Measurements from ENCODE around the gene SERPINE3. TPM values are rescaled to one million over a fixed set of nuclear protein-coding genes. Genes with fewer than 3 reads are reported as not detected.

Gene SERPINE3
- total RNA-seq, 4 donors from 2014 or later: not detected

- TF ChIP-seq, protein P1, sequence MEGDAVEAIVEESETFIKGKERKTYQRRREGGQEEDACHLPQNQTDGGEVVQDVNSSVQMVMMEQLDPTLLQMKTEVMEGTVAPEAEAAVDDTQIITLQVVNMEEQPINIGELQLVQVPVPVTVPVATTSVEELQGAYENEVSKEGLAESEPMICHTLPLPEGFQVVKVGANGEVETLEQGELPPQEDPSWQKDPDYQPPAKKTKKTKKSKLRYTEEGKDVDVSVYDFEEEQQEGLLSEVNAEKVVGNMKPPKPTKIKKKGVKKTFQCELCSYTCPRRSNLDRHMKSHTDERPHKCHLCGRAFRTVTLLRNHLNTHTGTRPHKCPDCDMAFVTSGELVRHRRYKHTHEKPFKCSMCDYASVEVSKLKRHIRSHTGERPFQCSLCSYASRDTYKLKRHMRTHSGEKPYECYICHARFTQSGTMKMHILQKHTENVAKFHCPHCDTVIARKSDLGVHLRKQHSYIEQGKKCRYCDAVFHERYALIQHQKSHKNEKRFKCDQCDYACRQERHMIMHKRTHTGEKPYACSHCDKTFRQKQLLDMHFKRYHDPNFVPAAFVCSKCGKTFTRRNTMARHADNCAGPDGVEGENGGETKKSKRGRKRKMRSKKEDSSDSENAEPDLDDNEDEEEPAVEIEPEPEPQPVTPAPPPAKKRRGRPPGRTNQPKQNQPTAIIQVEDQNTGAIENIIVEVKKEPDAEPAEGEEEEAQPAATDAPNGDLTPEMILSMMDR (IDR thresholded peaks at IDR 0.05; ENCODE audit: low read depth): no peak
Observed at GRCh38 chr13:51333826-51334225, 5.7 kb upstream of the SERPINE3 start.

DNA sequence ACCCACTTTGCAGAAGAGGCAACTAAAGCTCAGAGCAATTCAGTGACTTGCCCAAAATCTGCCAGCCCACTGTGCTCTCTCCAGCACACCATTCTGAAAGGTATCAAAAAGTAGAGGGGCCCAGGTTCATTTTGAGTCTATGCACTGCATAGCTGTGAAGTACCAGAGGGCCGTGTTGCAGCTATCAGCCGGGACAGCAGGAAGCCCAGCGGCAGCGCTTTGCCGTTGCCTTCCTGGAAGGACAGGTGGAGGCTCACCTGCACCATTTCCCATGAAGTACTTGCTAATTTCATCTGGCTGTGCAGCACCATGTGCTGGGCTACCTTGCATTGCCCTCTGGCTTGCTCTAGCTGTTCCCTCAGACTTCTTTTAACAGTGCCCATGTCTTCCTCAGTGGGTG is 2.7 kb upstream of the SERPINE3 start:
- TF ChIP-seq, protein P1 (IDR thresholded peaks at IDR 0.05; ENCODE audit: low read depth): no peak

GRCh38 chr13:51339952-51340732 is 651 bp downstream of the SERPINE3 start:
- TF ChIP-seq, protein P1 (IDR thresholded peaks at IDR 0.05; ENCODE audit: low read depth): no peak

- TF ChIP-seq, protein P1 (IDR thresholded peaks at IDR 0.05; ENCODE audit: low read depth): no peak
Observed at GRCh38 chr13:51341232-51341631, 1.7 kb downstream of the SERPINE3 start.

DNA sequence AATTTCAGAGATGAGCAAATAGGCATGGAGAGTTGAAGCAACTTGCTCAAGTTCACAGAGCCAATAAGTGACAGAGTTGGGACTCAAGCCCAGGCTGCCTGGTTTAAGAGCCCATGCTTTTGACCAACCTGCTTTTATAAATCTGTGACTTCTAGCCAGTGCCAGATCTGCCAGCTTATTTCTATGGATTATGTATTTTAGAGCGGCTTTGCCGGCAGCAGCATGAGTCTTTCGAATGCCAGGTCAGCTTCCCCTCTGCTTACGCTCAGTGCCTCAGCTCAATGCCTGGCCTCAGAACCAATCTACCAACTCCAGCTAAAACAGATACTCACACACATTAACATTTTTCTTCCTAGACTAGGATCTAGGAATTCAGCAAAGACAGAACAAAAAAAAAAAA is 2.3 kb downstream of the SERPINE3 start:
- TF ChIP-seq, protein P1 (IDR thresholded peaks at IDR 0.05; ENCODE audit: low read depth): no peak

DNA sequence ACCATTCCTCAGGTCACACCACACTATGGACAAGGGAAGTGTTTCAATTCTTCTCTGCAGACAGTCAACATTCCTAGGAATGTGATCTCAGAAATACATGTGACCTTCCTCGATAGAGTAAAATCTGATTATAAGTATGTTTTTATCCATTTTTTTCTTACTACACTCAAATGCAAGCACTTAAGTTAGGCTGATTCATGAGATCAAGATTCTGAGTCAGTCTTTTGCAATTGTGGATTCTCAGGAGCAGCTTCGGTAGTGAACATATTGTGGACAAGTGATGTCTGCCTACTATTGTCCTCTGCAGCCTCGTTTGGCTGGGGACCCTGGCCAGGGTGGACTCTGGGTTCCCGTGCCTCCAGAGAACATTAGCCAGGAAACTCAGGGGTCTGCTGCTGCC is 3.2 kb downstream of the SERPINE3 start:
- TF ChIP-seq, protein P1 (IDR thresholded peaks at IDR 0.05; ENCODE audit: low read depth): no peak

- TF ChIP-seq, protein P1 (IDR thresholded peaks at IDR 0.05; ENCODE audit: low read depth): no peak
Observed at GRCh38 chr13:51343475-51343874, 4.0 kb downstream of the SERPINE3 start.

Data from subcutaneous adipose tissue (tissue), 4 donors.